AG10803 (cell line): Measurements from ENCODE around the gene RPS15.

Experiments used
- DNase-seq: peaks from one replicate; pipeline ENCODE4 v3.0.0; 2010; ENCODE audit warnings: low read depth
- H3K4me3 ChIP-seq: 2 replicates; pipeline ENCODE4 v1.5.1; 2011; ENCODE audit warnings: mild to moderate bottlenecking, low read length, control low read depth
- TF ChIP-seq, protein P1 (sequence below): conservative IDR thresholded peaks from 2 replicates; pipeline ENCODE4 v1.5.1; 2011; ENCODE audit warnings: mild to moderate bottlenecking, low read length, control low read depth, inconsistent platforms

Gene RPS15

DNA sequence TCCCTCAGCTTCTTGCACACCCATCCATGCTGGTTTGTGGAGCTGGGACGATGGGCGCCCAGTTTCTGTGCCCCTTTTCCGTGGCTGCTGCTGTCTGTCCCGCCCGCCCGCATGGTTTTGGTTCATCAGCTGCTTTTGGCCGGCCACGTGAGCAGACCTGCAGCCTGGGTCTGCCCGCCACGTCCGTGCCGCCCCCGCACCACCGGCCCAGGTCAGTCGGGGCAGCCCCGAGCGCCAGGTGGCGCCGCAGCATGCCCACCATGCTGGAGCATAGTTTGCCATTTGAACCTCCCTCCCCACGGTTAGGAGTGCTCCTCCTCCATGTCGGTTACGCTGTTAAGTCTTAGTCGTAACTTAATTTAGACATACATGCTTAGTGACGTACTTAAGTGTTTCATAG is 15.3 kb upstream of the RPS15 start:
- no peak overlapping the region for H3K4me3 ChIP-seq
- DNase-seq = no peak
- TF ChIP-seq, protein P1, sequence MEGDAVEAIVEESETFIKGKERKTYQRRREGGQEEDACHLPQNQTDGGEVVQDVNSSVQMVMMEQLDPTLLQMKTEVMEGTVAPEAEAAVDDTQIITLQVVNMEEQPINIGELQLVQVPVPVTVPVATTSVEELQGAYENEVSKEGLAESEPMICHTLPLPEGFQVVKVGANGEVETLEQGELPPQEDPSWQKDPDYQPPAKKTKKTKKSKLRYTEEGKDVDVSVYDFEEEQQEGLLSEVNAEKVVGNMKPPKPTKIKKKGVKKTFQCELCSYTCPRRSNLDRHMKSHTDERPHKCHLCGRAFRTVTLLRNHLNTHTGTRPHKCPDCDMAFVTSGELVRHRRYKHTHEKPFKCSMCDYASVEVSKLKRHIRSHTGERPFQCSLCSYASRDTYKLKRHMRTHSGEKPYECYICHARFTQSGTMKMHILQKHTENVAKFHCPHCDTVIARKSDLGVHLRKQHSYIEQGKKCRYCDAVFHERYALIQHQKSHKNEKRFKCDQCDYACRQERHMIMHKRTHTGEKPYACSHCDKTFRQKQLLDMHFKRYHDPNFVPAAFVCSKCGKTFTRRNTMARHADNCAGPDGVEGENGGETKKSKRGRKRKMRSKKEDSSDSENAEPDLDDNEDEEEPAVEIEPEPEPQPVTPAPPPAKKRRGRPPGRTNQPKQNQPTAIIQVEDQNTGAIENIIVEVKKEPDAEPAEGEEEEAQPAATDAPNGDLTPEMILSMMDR = no peak

DNA sequence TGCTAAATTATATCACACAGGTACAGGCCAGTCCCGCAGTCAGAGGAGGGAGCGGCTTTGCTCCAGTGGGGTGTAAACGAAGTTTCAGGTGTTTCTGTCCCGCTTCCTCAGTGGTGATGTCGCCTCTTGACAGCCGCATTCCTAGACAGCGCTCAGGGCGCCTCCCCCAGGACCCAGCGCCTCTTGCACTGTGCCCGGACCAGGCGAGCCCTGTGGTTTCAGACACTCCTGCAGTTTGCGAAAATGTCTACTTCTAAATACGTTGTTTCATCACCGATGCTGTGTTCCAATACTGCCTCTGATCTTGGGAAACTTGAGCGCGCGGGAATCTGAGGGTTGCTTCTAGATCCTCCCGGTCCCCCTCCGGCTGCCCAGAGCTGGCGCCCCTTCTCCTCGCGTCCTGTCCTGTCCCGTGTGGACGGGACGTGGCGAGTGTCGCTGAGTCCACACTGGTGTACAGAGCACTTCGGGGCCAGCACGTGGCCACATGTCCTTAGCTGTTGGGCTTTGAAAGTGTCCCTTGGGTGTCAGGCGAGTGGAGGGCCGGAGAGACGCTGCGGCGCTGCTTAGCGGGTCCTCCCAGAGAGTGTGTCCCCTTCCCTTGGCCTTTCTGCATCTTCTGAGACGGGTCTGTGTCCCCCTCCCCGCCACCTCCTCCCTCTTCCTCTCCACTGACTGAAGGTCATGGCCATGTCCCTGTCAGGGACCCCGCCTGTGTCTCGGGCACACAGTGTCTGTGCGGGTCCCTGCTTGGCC is 14.6 kb upstream of the RPS15 start:
- TF ChIP-seq, protein P1 = no peak
- no peak overlapping the region for H3K4me3 ChIP-seq
- DNase-seq = no peak

DNA sequence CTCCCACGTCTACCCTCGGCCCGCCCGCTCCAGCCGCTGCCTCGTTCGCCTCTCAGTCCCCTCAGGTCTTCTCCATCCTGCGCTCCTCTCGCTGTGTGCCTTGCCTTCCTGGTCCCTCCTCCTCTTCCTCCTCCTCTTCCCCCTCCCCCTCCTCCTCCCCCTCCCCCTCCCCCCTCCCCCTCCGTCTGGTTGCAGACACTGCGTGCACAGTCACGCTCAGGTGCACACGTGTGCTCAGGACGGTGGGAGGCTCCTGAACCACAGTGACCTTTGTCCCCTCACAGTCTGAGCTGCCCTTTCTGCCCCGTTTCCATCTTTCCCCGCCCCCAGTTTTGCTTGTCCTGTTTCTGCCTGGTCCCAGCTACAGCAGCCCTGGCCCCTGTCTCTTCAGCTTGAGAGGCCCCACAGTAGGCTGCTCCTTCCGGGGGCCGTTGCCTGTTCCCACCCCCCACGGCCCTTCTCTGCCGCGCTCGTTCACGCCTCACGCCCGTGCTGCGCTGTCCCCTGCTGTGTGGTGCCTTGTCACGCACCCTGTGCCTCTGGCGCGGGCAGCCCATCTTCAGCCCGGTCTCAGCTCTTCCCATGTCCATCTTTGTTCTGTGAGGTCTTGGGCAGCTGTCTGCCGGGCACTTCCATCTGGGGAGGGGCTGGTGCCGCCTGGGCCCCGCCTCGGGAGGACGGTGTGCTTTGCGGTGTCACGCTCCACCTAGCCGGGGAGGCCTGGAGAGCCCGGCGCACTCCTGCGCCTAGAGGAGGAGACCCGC is 13.8 kb upstream of the RPS15 start:
- no peak overlapping the region for H3K4me3 ChIP-seq
- TF ChIP-seq, protein P1 = no peak
- no peak for DNase-seq

DNA sequence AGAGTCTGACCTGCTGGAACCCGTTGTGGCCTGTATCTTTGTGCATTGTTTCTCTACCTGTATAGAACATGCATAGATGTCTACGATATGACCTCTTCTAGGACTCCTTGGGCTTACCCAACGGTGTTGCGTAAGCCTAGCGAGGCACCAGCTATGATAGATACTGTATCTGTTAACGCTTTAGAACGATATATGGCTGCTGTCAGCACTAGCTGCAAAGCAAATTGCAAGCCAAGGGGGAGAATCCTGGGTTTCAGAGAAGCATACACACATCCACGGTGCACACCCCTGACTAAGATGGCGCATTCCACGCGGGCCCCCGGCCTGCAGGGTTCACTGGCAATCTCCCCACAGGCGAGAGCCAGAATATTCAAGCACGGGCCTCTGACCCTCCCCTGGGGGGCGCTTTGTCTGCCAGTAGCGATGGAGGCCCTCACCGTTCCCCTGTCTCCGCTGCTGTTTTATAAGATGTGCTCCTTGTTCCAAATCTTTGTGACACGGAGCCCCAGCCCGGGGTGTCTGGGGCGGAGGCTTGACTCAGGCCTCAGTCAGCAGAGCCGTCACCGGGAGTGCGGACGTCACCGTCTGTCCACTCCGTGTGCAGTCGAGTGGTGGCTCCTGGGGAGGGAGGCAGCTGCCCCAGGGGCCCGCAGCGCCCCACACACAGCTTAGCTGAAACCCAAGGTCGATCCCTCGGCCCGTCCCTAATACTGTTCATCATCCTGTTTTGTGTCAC is 12.9 kb upstream of the RPS15 start:
- no peak for DNase-seq
- H3K4me3 ChIP-seq = no peak overlapping the region
- TF ChIP-seq, protein P1 = no peak

DNA sequence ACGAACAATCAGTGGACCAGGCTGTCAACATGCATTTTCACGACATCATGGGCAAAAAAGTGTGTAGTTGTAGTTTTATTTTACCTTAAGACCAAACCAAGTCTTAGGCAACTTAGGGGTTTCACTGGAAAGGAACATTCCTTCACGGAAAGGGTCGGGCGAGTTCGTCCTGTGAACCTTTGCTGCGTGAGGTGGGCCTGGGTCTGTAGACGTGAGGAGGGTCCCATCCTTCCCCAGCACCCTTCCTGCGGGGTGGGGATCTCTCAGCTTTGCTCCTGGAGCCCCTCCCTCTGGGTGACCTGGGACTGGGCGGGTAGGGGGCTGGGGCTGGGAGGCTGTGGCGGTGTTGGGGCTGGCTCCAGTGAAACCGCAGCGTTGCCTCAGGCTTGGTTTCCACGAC is 12.3 kb upstream of the RPS15 start:
- no peak for DNase-seq
- H3K4me3 ChIP-seq = no peak overlapping the region
- TF ChIP-seq, protein P1 = no peak

DNA sequence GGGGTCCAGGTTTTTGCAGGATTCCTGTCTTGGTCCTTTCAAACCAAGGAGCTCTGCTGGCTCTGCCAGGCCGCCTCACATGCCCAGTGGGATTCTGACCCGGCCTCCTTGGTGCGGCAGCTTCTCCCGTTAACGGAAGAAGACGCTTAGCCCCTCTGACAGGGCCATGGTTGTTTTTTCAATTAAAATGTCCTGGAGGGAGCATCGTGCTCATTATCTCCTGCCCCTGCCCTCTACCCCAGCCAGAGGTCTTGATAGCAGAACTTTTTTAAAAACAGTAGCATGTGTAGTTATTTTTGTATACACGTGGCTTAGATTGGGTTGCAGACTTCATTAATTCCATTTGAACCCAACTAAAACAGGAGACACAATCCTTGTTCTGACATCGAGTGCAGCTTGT is 11.5 kb upstream of the RPS15 start:
- TF ChIP-seq, protein P1 = no peak
- no peak for DNase-seq
- H3K4me3 ChIP-seq = no peak overlapping the region
